Nephron (organoid): Measurements from ENCODE around the gene NR5A2.

ENCODE experiments used
- H3K27ac Mint-ChIP-seq, 3 experiments: 2 replicates each; pipeline ENCODE4 v1.8.0; 2020; ENCODE audit warnings: mixed read lengths in 3 of 3, mild to moderate bottlenecking in 2 of 3, moderate library complexity in 1 of 3
- H3K27me3 Mint-ChIP-seq: 2 replicates; pipeline ENCODE4 v1.8.0; 2021; ENCODE audit warnings: low read depth, mild to moderate bottlenecking, moderate library complexity, mixed read lengths
- H3K36me3 Mint-ChIP-seq: 2 replicates; pipeline ENCODE4 v1.8.0; 2020; ENCODE audit warnings: low read depth, mixed read lengths
- H3K4me1 Mint-ChIP-seq: 2 replicates; pipeline ENCODE4 v1.8.0; 2020; ENCODE audit warnings: mixed read lengths
- H3K4me3 Mint-ChIP-seq, 3 experiments: 2 replicates each; pipeline ENCODE4 v1.8.0; 2020; ENCODE audit warnings: mild to moderate bottlenecking in 3 of 3, mixed read lengths in 3 of 3, moderate library complexity in 2 of 3
- H3K9me3 Mint-ChIP-seq: 2 replicates; pipeline ENCODE4 v1.8.0; 2020; ENCODE audit warnings: mixed read lengths
- TF ChIP-seq, protein P1 (sequence below), 3 experiments: fragments of 200-600 bp; sonication (generic); IDR thresholded peaks; one replicate each; pipeline ENCODE4 v1.5.0; 2021; ENCODE audit warnings: antibody characterized with exemption in 3 of 3; ENCODE audit not compliant: unreplicated experiment in 3 of 3

Gene NR5A2

GRCh38 chr1:200118779-200119505 is 91.4 kb downstream of the NR5A2 start:
- Mint-ChIP-seq H3K36me3 (no peaks in the 10 kb centered on the region), H3K27ac (no peak overlapping the region), H3K4me3 (no peak overlapping the region), H3K9me3 (no peaks in the 10 kb centered on the region), H3K27me3 (peaks cover 4% of the 10 kb centered on the region), H3K4me1 (peaks cover 15% of the 10 kb centered on the region)
- TF ChIP-seq, protein P1, sequence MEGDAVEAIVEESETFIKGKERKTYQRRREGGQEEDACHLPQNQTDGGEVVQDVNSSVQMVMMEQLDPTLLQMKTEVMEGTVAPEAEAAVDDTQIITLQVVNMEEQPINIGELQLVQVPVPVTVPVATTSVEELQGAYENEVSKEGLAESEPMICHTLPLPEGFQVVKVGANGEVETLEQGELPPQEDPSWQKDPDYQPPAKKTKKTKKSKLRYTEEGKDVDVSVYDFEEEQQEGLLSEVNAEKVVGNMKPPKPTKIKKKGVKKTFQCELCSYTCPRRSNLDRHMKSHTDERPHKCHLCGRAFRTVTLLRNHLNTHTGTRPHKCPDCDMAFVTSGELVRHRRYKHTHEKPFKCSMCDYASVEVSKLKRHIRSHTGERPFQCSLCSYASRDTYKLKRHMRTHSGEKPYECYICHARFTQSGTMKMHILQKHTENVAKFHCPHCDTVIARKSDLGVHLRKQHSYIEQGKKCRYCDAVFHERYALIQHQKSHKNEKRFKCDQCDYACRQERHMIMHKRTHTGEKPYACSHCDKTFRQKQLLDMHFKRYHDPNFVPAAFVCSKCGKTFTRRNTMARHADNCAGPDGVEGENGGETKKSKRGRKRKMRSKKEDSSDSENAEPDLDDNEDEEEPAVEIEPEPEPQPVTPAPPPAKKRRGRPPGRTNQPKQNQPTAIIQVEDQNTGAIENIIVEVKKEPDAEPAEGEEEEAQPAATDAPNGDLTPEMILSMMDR (IDR thresholded peaks at IDR 0.05; ENCODE audit: unreplicated experiment in 3 of 3): no peak

GRCh38 chr1:200121421-200121820 is 93.9 kb downstream of the NR5A2 start:
- Mint-ChIP-seq H3K27ac (peak overlapping the region in 1 of 3 experiments; percentile 53), H3K4me3 (no peak overlapping the region), H3K4me1 (peaks cover 15% of the 10 kb centered on the region), H3K9me3 (no peaks in the 10 kb centered on the region), H3K36me3 (no peaks in the 10 kb centered on the region), H3K27me3 (peaks cover 4% of the 10 kb centered on the region)
- TF ChIP-seq, protein P1 (IDR thresholded peaks at IDR 0.05; ENCODE audit: unreplicated experiment in 3 of 3): no peak

DNA sequence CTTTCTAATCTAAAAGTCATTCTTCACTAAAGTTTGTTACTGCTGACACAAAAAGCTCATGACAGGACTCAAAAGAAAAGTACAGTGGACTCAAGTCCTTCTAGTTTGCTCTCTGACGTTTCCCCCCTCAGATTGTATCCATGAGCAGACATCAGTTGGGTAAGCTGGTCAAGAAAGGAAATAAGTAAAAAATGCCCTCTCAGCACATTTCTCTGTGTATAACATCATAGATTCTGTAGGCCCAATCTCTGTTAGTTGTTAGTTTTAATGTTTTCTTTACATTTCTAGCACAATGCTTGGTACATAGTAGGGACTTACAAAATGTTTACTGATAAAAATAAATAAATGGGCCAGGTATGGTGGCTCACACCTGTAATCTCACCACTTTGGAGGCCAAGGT is 96.8 kb downstream of the NR5A2 start:
- Mint-ChIP-seq H3K27ac (no peak overlapping the region), H3K4me3 (no peak overlapping the region), H3K27me3 (peaks cover 4% of the 10 kb centered on the region), H3K9me3 (no peaks in the 10 kb centered on the region), H3K36me3 (no peaks in the 10 kb centered on the region), H3K4me1 (peaks cover 15% of the 10 kb centered on the region)
- TF ChIP-seq, protein P1 (IDR thresholded peaks at IDR 0.05; ENCODE audit: unreplicated experiment in 3 of 3): no peak

DNA sequence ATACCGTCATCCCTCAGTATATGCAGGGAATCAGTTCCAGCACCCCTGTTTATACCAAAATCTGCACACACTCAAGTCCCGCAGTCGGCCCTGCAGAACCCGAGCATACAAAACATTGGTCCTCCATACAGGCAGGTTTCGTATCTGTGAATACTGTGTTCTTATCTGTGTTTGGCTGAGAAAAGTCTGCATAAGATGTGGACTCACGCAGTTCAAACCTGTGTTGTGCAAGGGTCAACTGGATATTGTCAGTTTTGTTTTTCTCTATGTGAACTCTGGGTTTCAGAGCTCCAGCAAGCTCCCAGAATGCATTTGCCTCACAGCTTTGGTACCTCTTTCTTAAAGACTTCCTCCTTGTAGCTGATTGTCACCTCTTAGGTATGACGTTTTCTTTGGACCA is 100.6 kb downstream of the NR5A2 start:
- Mint-ChIP-seq H3K27ac (no peak overlapping the region), H3K9me3 (no peaks in the 10 kb centered on the region), H3K4me3 (no peak overlapping the region), H3K27me3 (peaks cover 2% of the 10 kb centered on the region), H3K4me1 (peaks cover 9% of the 10 kb centered on the region), H3K36me3 (no peaks in the 10 kb centered on the region)
- TF ChIP-seq, protein P1 (IDR thresholded peaks at IDR 0.05; ENCODE audit: unreplicated experiment in 3 of 3): no peak

- no peaks in the 10 kb centered on the region for H3K27me3 Mint-ChIP-seq
- no peak overlapping the region for H3K27ac Mint-ChIP-seq
- no peaks in the 10 kb centered on the region for H3K36me3 Mint-ChIP-seq
- peaks cover 9% of the 10 kb centered on the region for H3K4me1 Mint-ChIP-seq
- H3K9me3 Mint-ChIP-seq: no peaks in the 10 kb centered on the region
- no peak overlapping the region for H3K4me3 Mint-ChIP-seq
- TF ChIP-seq, protein P1 (IDR thresholded peaks at IDR 0.05; ENCODE audit: unreplicated experiment in 3 of 3): no peak
Observed at GRCh38 chr1:200128944-200129879, 101.7 kb downstream of the NR5A2 start.
